SK-N-SH (cell line): ENCODE results near the gene TDP1. TPM values are rescaled to one million over a fixed set of nuclear protein-coding genes. Genes with fewer than 3 reads are reported as not detected.

ENCODE experiments used
- CTCF ChIA-PET: fragments of 300-600, 350-600 bp; formaldehyde crosslinking; extraction: SDS; loops from one replicate; lab custom pipeline; 2021; lab: Yijun Ruan, JAX
- POLR2A ChIA-PET: fragments of 350-600 bp; sonication (Branson Sonifier 250); formaldehyde crosslinking; extraction: SDS; loops from one replicate; lab custom pipeline; 2020; ENCODE audit warnings: antibody characterized with exemption, inconsistent platforms; lab: Yijun Ruan, JAX
- DNase-seq: peaks from one replicate; pipeline ENCODE4 v3.0.0; 2012
- H2AFZ ChIP-seq: fragments of 200-600 bp; sonication (generic); 2 replicates; pipeline ENCODE4 v1.8.1; 2016; ENCODE audit warnings: antibody characterized with exemption, mild to moderate bottlenecking, low read depth
- H3F3A ChIP-seq: fragments of 200-600 bp; sonication (generic); replicated peaks from 2 replicates; pipeline ENCODE3; 2016; ENCODE audit warnings: antibody characterized with exemption, mild to moderate bottlenecking; ENCODE audit not compliant: insufficient read depth
- H3K27ac ChIP-seq, 2 experiments: fragments of 200-500 bp in 1 of 2; fragments of 200-600 bp in 1 of 2; sonication (Bioruptor generic) in 1 of 2; sonication (generic), shearing (Covaris generic) in 1 of 2; 2 replicates each; pipeline versions ENCODE4 v1.5.1 to v1.6.1; 2014 to 2016; ENCODE audit warnings: low read depth in 2 of 2, inconsistent platforms in 1 of 2, low read length in 1 of 2, mild to moderate bottlenecking in 1 of 2, mixed read lengths in 1 of 2
- H3K27me3 ChIP-seq: fragments of 200-600 bp; sonication (generic), shearing (Covaris generic); 2 replicates; pipeline ENCODE4 v1.6.1; 2016; ENCODE audit warnings: mixed run types; ENCODE audit not compliant: insufficient read depth
- H3K36me3 ChIP-seq, 2 experiments: fragments of 200-500 bp in 1 of 2; fragments of 200-600 bp in 1 of 2; sonication (Bioruptor generic) in 1 of 2; sonication (generic) in 1 of 2; replicated peaks in 1 of 2; 2 replicates each; pipeline versions ENCODE3 to v1.5.1; 2014 to 2016; ENCODE audit warnings: low read length in 1 of 2, mild to moderate bottlenecking in 1 of 2; ENCODE audit not compliant: insufficient read depth in 2 of 2, control insufficient read depth in 1 of 2
- H3K4me1 ChIP-seq, 2 experiments: fragments of 200-500 bp in 1 of 2; fragments of 200-600 bp in 1 of 2; sonication (Bioruptor generic) in 1 of 2; sonication (generic), shearing (Covaris generic) in 1 of 2; 2 replicates each; pipeline versions ENCODE4 v1.5.1 to v1.6.1; 2014 to 2016; ENCODE audit warnings: low read depth in 1 of 2, low read length in 1 of 2, mixed run types in 1 of 2; ENCODE audit not compliant: insufficient read depth in 2 of 2, control insufficient read depth in 1 of 2
- H3K4me2 ChIP-seq: fragments of 200-600 bp; sonication (generic), shearing (Covaris generic); 2 replicates; pipeline ENCODE4 v1.6.1; 2017; ENCODE audit warnings: mixed run types
- H3K4me3 ChIP-seq, 2 experiments: fragments of 200-500 bp in 1 of 2; fragments of 200-600 bp in 1 of 2; sonication (Bioruptor generic) in 1 of 2; sonication (generic), shearing (Covaris generic) in 1 of 2; 2 replicates each; pipeline versions ENCODE4 v1.5.1 to v1.8.1; 2014 to 2016; ENCODE audit warnings: low read depth in 2 of 2, inconsistent platforms in 1 of 2, low read length in 1 of 2, mild to moderate bottlenecking in 1 of 2, mixed read lengths in 1 of 2, moderate library complexity in 1 of 2
- H3K79me2 ChIP-seq: fragments of 200-600 bp; sonication (generic); 2 replicates; pipeline ENCODE4 v1.8.1; 2017; ENCODE audit warnings: mild to moderate bottlenecking; ENCODE audit not compliant: insufficient read depth
- H3K9ac ChIP-seq: fragments of 200-600 bp; sonication (generic); 2 replicates; pipeline ENCODE4 v1.6.1; 2017; ENCODE audit warnings: mixed run types
- H3K9me2 ChIP-seq: fragments of 200-600 bp; sonication (generic); 2 replicates; pipeline ENCODE4 v1.6.1; 2017; ENCODE audit warnings: mixed run types
- H3K9me3 ChIP-seq: fragments of 200-600 bp; sonication (generic); 2 replicates; pipeline ENCODE4 v1.6.1; 2017; ENCODE audit warnings: mixed run types, mild to moderate bottlenecking, moderate library complexity
- H4K20me1 ChIP-seq: fragments of 200-600 bp; sonication (generic); 2 replicates; pipeline ENCODE4 v1.6.1; 2017; ENCODE audit warnings: mild to moderate bottlenecking, mixed run types; ENCODE audit not compliant: insufficient read depth
- FOXJ3 ChIP-seq: sonication (generic); formaldehyde crosslinking; IDR thresholded peaks from 2 replicates; pipeline ENCODE4 v1.5.1; 2020; ENCODE audit warnings: mild to moderate bottlenecking, missing genetic modification reagents
- FOXM1 ChIP-seq: IDR thresholded peaks from 2 replicates; pipeline ENCODE4 v1.4.0; 2012; ENCODE audit warnings: low read depth, mild to moderate bottlenecking
- GABPA ChIP-seq: IDR thresholded peaks from 2 replicates; pipeline ENCODE4 v1.4.0; 2012; ENCODE audit warnings: low read depth, mild to moderate bottlenecking
- GATA2 ChIP-seq: sonication (generic); formaldehyde crosslinking; IDR thresholded peaks from 2 replicates; pipeline ENCODE4 v1.5.0; 2020; ENCODE audit warnings: mild to moderate bottlenecking, missing genetic modification reagents
- MAX ChIP-seq: IDR thresholded peaks from 2 replicates; pipeline ENCODE4 v1.4.0; 2012; ENCODE audit warnings: low read depth
- MEF2A ChIP-seq: IDR thresholded peaks from 2 replicates; pipeline ENCODE4 v1.4.0; 2012; ENCODE audit warnings: low read depth, borderline replicate concordance
- POLR2AphosphoS5 ChIP-seq: IDR thresholded peaks from 2 replicates; pipeline ENCODE4 v1.6.1; 2012; ENCODE audit warnings: low read depth, low read length
- RAD21 ChIP-seq: IDR thresholded peaks from 2 replicates; pipeline ENCODE4 v1.6.1; 2012; ENCODE audit warnings: mild to moderate bottlenecking, low read length
- REST ChIP-seq: IDR thresholded peaks from 2 replicates; pipeline ENCODE4 v1.6.1; 2012; ENCODE audit warnings: mild to moderate bottlenecking, low read depth, low read length, moderate library complexity
- RFX5 ChIP-seq: IDR thresholded peaks from 2 replicates; pipeline ENCODE4 v1.6.1; 2012; ENCODE audit warnings: mild to moderate bottlenecking, improper control_type of control experiment, low read length
- RXRA ChIP-seq: IDR thresholded peaks from 2 replicates; pipeline ENCODE4 v1.4.0; 2012; ENCODE audit warnings: low read depth, mild to moderate bottlenecking, borderline replicate concordance
- SIN3A ChIP-seq: IDR thresholded peaks from 2 replicates; pipeline ENCODE4 v1.6.1; 2012; ENCODE audit warnings: low read depth, mild to moderate bottlenecking, low read length, moderate library complexity, borderline replicate concordance
- SMC3 ChIP-seq: IDR thresholded peaks from 2 replicates; pipeline ENCODE4 v1.6.1; 2012; ENCODE audit warnings: low read depth, low read length, improper control_type of control experiment
- TAF1 ChIP-seq: IDR thresholded peaks from 2 replicates; pipeline ENCODE4 v1.6.1; 2012; ENCODE audit warnings: low read depth, mild to moderate bottlenecking, low read length, moderate library complexity, borderline replicate concordance
- TCF12 ChIP-seq: IDR thresholded peaks from 2 replicates; pipeline ENCODE4 v1.4.0; 2012
- TEAD4 ChIP-seq: IDR thresholded peaks from 2 replicates; pipeline ENCODE4 v1.4.0; 2012; ENCODE audit warnings: mild to moderate bottlenecking, borderline replicate concordance; ENCODE audit not compliant: insufficient read depth
- USF2 ChIP-seq: fragments of 150-350 bp; IDR thresholded peaks from 2 replicates; pipeline ENCODE4 v1.6.1; 2017; ENCODE audit warnings: antibody characterized with exemption, low read length, low read depth, borderline replicate concordance
- YY1 ChIP-seq: IDR thresholded peaks from 2 replicates; pipeline ENCODE4 v1.4.0; 2012; ENCODE audit warnings: low read depth, mild to moderate bottlenecking
- ZBTB33 ChIP-seq: IDR thresholded peaks from 2 replicates; pipeline ENCODE4 v1.4.0; 2012; ENCODE audit warnings: low read depth, borderline replicate concordance
- WGBS: methylation state at CpG from one replicate; pipeline ENCODE4 v1.1.6; 2017; ENCODE audit warnings: low lambda C conversion rate; 5-methylcytosine and 5-hydroxymethylcytosine counted together
- polyA plus RNA-seq, 3 experiments: library from polyadenylated mRNA; depleted of rRNA; stranded (reverse); fragments of >200 nt; gene quantifications; 2 replicates each; pipeline ENCODE4 v1.2.3, GENCODE V29; 2012

TDP1 gene
- polyA plus RNA-seq, 1 of the 3 experiments (the other 2 are of a cell fraction), result 14.5 TPM

GRCh38 chr14:89921346-89921745 is 34.4 kb upstream of the TDP1 start:
- H3K79me2 ChIP-seq, result no peaks in the 10 kb centered on the region
- H3K4me1 ChIP-seq, result peaks cover 0 to 6% of the 10 kb centered on the region in 2 experiments; a peak in 2 of 4 replicates
- peak overlapping the region; percentile 49; the same call in 1 of the 2 replicates for H3K9ac ChIP-seq
- H3K27ac ChIP-seq, result peak overlapping the region in 1 of 2 experiments; percentile 93; a peak in 2 of 4 replicates
- ChIA-PET CTCF (interaction anchor here (0.6 kb wide), 1 partner anchor 11 kb away, joined by 3 read pairs; no protein-coding TSS in a partner anchor), POLR2A (no interaction called here)
- H3K4me3 ChIP-seq, result no peak overlapping the region
- H4K20me1 ChIP-seq, result no peaks in the 10 kb centered on the region
- peaks cover 36% of the 10 kb centered on the region for H3F3A ChIP-seq
- DNase-seq, result no peak
- no peak for TF ChIP-seq RAD21
- no peak for TF ChIP-seq YY1
- TF ChIP-seq SMC3, result no peak
- TF ChIP-seq, all 33 proteins: peak for 0
- peaks cover 0 to 5% of the 10 kb centered on the region in 2 experiments for H3K36me3 ChIP-seq
- H3K27me3 ChIP-seq, result no peaks in the 10 kb centered on the region
- no peaks in the 10 kb centered on the region for H3K9me2 ChIP-seq
- WGBS, result 88% methylated on average over 3 of the region's 3 CpGs
- H2AFZ ChIP-seq, result no peak overlapping the region
- H3K4me2 ChIP-seq, result no peak overlapping the region
- H3K9me3 ChIP-seq, result no peaks in the 10 kb centered on the region

GRCh38 chr14:89922031-89922907 is 33.5 kb upstream of the TDP1 start:
- 0 out of 2 replicates have a peak overlapping the region, but pooled peaks have one; percentile 9 for H2AFZ ChIP-seq
- peak overlapping the region in 1 of 2 experiments; percentile 93; a peak in 2 of 4 replicates for H3K27ac ChIP-seq
- H4K20me1 ChIP-seq, result no peaks in the 10 kb centered on the region
- peak overlapping the region; percentile 49; the same call in 1 of the 2 replicates for H3K9ac ChIP-seq
- peaks cover 32% of the 10 kb centered on the region for H3F3A ChIP-seq
- 66% methylated on average over 6 of the region's 6 CpGs for WGBS
- H3K27me3 ChIP-seq, result no peaks in the 10 kb centered on the region
- peaks cover 0 to 5% of the 10 kb centered on the region in 2 experiments for H3K36me3 ChIP-seq
- no peak overlapping the region for H3K4me3 ChIP-seq
- ChIA-PET CTCF (interaction anchor here (0.6 to 1.2 kb wide), 2 partner anchors 10 to 16 kb away, joined by 3 read pairs; no protein-coding TSS in a partner anchor), POLR2A (no interaction called here)
- H3K4me1 ChIP-seq, result peaks cover 0 to 6% of the 10 kb centered on the region in 2 experiments; a peak in 2 of 4 replicates
- no peaks in the 10 kb centered on the region for H3K79me2 ChIP-seq
- H3K4me2 ChIP-seq, result no peak overlapping the region
- no peaks in the 10 kb centered on the region for H3K9me3 ChIP-seq
- no peak for DNase-seq
- no peaks in the 10 kb centered on the region for H3K9me2 ChIP-seq
- TF ChIP-seq TEAD4 (peak; percentile 73), RFX5 (no peak), SIN3A (0 out of 2 replicates have a peak, but pooled peaks have one; percentile 63), FOXM1 (no peak), REST (no peak), FOXJ3 (CRISPR knock-in tag) (no peak), ZBTB33 (no peak), TCF12 (peak; percentile 77), MAX (0 out of 2 replicates have a peak, but pooled peaks have one; percentile 55), POLR2AphosphoS5 (no peak), YY1 (peak; percentile 55; the same call in 1 of the 2 replicates), MEF2A (peak; percentile 32), GABPA (no peak), USF2 (no peak), GATA2 (CRISPR knock-in tag) (no peak), RXRA (peak; percentile 38; the same call in 1 of the 2 replicates), TAF1 (no peak)
